ENCODE measurements around the gene IRF4.

DNA sequence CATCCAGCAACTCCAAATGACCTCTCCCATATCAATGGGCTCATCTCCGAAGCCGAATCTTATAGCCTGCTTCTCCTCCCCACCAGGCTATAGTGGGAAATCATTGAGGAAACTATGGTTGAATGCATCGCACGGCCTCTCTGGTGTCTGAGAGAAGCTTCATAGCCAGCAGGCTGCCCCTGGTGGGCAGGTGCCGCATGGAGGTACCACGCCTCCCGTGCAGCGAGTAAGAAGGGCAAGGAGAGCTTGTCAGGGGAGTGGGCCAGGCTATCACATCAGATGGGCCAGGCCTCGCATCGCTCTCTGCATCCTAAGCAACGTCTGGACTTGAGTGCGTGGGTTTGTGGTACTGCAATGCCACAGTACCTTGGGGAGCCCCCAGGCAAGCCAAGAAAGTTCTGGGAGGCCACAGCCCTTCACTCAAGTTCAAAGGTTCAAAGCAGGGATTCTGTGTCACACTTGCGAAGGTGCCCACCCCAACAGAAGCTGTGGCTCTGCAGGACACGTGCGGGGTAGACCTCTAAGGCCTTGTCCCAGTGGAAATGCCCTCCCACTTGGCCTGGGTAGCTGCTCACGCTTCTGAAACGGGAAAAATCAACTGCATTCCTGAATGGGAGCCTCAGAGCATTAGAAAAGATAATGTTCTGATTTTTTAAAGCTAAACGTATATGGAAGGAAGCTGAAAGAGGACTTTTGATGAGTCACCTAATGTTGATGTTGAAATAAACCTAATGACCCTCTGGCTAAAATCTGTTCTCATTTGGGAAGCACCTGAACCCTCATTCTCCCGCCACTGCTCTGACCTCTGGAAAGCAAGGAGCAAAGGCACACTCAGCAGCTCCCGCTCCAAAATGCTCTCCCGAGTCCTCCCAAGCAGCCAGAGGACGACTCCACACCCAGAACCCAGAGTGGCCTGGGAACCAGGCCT lies 8.4 kb upstream of the IRF4 start:
- TF ChIP-seq POLR2A (IDR thresholded peaks at IDR 0.05; ENCODE audit: low read length) (no peak), GATA1 (IDR thresholded peaks at IDR 0.05; ENCODE audit: low read depth, low read length) (no peak)
